Germinal center (tissue), 1 donor: ENCODE data around the gene SSUH2.
"Not testable (repeated sequence)": the region's sequence is repeated elsewhere in the genome, so short reads cannot be mapped to it uniquely, and the experiment has no call there.

Experiments used
- DNase-seq: peaks from one replicate; pipeline ENCODE4 v3.0.0; 2012; ENCODE audit warnings: mixed read lengths, low spot score

Gene SSUH2

GRCh38 chr3:8658306-8659212 lies 14.0 kb upstream of the SSUH2 start:
- DNase-seq, result peak; percentile 70

DNA sequence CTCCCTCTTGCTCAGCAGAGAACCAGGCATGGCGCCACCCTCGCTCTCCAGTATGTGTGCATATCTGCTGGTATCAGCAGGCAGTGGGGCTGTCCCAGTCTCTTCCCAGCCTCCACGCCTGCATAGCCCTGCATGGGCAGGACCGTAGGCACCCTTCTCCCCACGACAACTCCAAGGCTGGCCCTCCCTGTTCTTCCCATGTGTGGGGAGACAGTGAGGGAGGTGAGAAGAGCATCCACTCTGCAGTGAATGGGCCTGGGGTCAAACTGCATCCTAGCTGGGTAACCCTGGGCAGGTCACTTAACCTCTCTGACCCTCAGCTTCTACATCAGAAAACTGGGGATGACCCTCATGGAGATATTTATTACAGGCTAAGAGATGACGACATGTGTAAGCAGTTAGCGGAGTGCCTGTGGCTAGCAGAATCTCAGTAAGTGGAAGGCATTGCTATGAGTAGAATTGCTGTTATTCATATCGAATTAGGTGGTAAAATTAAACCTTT lies 13.3 kb upstream of the SSUH2 start:
- DNase-seq, result no peak

DNA sequence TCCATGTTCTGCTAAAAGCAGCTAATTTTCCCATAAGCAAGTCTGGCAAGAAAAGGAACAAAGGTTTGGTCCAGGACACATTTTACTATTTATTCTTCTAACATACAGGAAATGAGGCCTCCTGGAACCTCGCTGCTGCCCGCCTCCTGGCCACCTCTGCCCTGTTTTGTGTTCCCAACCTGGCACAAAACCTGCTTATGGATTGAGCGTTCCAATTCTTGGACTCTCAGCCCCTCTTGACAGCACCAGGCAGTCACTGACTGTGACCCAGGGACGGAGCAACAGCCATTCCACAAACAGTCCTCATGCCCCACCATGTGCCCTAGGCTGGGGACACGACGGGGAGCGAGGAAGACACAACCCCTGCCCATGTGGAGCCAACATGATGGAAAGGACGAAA lies 11.6 kb upstream of the SSUH2 start:
- DNase-seq, result no peak

- no peak for DNase-seq
These were observed 10.8 kb upstream of the SSUH2 start for GRCh38 chr3:8655387-8655835.

- not testable (repeated sequence) for DNase-seq
These were observed 10.2 kb upstream of the SSUH2 start for GRCh38 chr3:8654572-8655329.

- DNase-seq, result no peak
These were observed 9.3 kb upstream of the SSUH2 start for GRCh38 chr3:8653800-8654408.

GRCh38 chr3:8652324-8652987 lies 7.9 kb upstream of the SSUH2 start:
- no peak for DNase-seq

DNA sequence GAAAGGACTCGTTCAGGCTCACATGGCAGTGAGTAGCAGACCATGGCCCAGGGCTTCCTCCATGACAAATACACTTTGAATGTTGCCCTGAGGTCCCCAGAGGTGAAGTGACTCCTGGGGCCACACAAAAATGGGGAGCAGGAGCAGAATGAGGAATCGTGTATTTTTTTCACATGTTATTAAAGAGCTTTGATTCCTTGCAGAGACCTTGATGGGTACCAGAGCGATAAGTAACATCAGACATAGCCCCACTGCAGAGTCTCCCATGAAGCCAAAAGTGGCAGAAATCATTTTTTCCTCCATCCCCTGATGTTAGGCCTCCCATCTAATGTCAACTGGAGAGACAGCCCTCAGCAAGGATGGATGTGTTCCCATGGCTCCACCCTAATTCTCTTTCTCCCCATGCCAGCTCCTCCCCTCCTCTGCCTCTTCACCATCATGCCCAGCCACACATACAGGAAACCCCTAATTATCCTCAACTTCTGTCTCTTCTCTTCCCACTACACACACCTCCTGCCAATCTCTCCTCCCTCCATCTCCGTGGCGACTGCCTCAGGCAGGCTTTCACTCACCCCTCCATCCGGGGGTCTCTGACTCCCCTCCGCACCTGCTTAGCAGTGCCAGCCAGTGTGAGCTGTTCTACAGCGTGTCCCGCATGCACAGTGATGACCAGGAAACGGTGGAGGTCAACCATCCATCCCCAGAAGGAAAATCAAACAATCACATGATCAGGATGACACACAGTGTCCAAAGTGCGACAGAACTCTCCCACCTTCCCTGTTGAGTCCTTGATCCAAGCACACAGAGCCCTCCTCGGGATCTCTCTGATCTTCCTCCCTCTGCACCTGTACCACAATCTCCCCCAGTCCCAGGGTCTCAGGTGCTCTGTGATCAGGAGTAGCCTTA lies 7.1 kb upstream of the SSUH2 start:
- DNase-seq, result no peak

- DNase-seq, result no peak
These were observed 6.2 kb upstream of the SSUH2 start for GRCh38 chr3:8650583-8651416.

DNA sequence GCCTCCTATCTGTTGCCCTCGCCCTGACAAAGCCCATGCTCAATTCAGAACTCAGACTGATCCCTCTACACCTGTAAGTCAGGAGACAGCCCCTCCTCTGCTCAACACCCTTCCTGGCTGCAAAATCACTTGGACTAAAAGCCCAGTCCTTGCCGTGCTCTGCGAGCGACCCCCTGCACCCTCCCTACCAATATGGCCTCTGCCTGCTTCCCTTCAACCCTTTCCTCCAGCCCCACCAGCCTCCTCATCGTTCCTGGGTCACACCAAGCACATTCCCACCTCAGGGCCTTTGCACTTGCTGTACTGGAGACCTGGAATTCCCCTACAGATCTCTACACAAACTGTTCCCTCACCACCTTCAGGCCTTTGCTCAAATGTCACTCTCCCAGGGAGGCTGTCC lies 5.2 kb upstream of the SSUH2 start:
- DNase-seq, result no peak

DNA sequence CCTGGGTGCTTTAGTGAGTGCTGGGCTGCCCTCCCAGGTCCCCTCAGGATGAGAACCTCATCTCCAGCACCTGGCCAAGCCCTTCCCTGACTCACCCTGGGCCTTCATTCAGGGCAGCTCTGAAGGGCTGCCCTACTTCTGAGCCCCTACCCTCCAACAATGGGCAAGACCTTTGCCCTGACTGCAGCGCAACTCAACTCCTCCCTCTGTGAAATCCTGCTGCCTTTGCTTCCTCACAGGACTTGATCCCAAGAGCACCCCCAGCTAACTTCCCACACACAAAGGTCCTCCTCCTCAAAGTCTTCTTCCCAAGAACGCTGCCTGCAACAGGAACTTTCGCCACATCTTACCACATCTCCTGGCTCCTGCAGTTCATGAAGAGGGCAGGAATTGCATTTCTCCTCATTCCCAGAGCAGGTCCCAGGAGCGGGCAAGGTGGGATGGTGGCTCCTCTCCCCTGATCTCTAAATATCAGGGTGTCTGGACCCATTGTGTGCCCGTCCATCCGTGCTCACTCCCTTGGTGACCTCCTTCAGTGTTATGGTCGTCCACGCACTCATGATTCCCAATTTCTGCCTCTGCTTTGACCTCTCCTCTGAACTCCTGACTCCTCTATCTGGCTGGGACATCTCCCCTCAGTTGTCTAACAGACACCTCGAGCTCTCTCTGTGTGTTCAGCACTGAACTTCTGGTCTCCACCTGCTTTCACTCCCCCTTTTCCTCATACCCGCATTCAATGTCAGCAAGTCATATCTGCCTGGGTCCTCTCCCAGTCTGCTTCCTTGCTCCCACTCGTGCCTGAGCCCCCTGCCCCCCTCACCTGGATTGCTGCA lies 4.5 kb upstream of the SSUH2 start:
- no peak for DNase-seq

- no peak for DNase-seq
These were observed 2.8 kb upstream of the SSUH2 start for GRCh38 chr3:8647137-8647985.

GRCh38 chr3:8646313-8646938 lies 1.8 kb upstream of the SSUH2 start:
- no peak for DNase-seq

- no peak for DNase-seq
These were observed 1.1 kb upstream of the SSUH2 start for GRCh38 chr3:8645712-8646111.

GRCh38 chr3:8643693-8644365 lies 769 bp downstream of the SSUH2 start:
- no peak for DNase-seq

DNA sequence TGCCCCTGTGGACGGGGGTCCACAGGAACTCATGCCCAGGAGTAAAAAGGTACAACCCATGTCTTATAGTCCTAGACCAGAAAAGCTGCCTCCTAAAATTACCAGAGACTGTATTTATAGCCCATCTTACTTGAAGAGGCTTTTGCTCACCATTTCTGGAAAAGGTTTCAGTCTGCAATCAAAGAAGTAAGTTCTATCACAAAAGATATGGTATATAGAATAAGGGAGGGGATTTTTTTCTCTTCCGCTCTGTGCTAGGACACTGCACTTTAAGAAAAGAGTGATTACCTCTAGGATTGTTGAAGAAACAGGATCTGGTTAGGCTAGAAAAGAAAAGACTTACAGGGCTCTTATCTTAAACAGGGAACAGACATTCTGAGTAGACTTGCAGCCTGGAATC lies 2.6 kb downstream of the SSUH2 start:
- DNase-seq, result no peak

DNA sequence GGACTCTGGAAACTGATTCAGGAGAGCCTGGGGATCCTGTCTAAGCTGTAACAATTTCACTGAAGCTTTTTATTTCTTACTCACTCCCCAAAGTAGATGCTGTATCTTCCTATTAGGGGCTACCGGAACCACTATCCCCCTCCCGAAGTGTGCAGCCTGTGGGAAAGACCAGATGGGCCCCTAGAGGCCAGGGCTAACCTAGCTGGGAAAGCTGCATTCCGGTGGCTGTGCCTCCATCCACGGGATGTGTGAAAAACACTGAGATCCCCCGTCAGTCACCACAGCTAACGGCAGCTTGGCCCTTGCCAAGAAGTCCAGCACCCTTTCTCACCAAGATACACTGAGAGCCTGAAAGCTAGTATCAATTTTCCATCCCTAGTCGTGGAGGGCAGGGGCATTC lies 3.1 kb downstream of the SSUH2 start:
- no peak for DNase-seq
